ENCODE data around the gene SPAG9.
"Not testable (repeated sequence)": the region's sequence is repeated elsewhere in the genome, so short reads cannot be mapped to it uniquely, and the experiment has no call there.

Gene SPAG9

GRCh38 chr17:51133365-51133764, 12.7 kb upstream of the SPAG9 start:
- DNase-seq = no peak

- DNase-seq = no peak
Measured at GRCh38 chr17:51132964-51133319, 12.3 kb upstream of the SPAG9 start.

GRCh38 chr17:51128076-51128475, 7.4 kb upstream of the SPAG9 start:
- no peak for DNase-seq

DNA sequence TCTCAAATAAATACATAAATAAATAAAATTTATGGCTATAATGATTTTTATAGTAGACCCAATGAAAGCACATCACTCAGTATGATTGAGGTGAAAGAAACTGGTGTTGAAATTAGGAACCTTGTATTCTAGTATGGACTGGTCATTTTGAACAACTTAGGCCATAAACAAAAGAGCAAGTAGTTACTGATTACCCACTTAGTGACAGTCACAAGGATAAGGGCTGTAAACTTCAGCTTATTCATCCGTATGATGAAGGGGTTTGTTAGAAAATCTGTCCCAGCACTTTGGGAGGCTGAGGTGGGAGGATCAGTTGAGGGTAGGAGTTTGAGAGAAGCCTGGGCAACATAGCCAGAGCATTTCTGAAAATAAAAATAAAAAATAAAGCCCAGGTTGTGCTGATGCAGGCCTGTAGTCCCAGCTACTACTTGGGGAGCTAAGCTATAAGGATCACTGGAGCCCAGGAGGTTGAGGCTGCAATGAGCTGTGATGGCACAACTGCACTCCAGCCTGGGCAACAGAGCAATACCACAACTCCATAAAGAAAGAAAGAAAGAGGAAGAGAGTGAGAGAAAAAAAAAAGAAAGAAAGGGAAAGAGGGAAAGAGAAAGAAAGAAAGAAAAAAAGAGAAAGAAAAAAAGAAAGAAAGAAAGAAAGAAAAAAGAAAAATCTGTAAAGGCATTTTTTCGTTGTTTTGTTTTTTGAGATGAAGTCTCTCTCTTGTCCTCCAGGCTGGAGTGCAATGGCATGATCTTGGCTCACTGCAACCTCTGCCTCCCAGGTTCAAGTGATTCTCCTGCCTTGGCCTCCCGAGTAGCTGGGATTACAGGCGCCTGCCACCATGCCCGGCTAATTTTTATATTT, 4.2 kb upstream of the SPAG9 start:
- no peak for DNase-seq

DNA sequence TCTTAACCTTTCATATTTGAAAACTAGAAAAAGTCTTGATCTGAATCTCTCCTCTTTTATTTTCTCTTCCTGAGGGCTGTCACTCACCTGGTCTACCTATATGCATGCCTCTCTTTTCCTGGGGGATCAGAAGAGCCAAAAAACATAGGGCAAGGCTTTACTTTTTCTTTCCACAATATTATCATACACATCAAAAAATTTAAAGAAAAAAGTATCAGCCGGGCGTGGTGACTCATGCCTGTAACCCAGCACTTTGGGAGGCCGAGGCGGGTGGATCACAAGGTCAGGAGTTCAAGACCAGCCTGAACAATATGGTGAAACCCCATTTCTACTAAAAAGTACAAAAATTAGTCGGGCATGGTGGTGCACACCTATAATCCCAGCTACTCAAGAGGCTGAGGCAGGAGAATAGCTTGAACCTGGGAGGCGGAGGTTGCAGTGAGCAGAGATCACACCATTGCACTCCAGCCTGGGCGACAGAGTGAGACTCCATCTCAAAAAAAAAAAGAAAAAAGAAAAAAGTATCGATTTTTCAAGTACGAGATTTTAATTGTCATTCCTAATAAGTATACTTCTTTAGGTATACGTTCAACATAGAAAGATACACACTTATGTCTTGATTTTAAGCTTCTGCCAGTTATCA, 1.9 kb upstream of the SPAG9 start:
- not testable (repeated sequence) for DNase-seq

- DNase-seq = peak in 53 of 58 donors; percentile 3 to 79 (median 47)
Measured at GRCh38 chr17:51121620-51122472, 1.2 kb upstream of the SPAG9 start.

DNA sequence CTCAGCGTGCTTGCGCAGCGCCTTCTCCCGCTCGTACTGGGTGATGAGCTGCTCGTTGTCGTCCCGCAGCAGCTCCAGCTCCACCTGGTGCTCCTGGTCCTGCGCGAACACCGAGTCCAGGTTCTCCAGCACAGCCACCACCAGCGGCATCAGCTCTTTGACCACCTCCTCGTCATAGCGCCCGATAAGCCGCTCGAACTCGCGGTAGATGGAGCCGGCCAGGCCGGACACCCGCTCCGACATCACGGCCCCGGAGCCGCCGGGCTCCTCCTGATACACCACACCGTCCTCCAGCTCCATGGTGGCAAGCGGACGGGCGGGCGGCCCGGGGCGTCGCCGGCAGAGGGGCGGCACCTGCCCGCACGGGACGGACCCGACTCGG, 320 bp downstream of the SPAG9 start:
- peak in 21 of 58 donors; percentile 25 to 76 (median 57) for DNase-seq

GRCh38 chr17:51119415-51120356, 982 bp downstream of the SPAG9 start:
- DNase-seq = peak in 31 of 58 donors; percentile 5 to 49 (median 30)

DNA sequence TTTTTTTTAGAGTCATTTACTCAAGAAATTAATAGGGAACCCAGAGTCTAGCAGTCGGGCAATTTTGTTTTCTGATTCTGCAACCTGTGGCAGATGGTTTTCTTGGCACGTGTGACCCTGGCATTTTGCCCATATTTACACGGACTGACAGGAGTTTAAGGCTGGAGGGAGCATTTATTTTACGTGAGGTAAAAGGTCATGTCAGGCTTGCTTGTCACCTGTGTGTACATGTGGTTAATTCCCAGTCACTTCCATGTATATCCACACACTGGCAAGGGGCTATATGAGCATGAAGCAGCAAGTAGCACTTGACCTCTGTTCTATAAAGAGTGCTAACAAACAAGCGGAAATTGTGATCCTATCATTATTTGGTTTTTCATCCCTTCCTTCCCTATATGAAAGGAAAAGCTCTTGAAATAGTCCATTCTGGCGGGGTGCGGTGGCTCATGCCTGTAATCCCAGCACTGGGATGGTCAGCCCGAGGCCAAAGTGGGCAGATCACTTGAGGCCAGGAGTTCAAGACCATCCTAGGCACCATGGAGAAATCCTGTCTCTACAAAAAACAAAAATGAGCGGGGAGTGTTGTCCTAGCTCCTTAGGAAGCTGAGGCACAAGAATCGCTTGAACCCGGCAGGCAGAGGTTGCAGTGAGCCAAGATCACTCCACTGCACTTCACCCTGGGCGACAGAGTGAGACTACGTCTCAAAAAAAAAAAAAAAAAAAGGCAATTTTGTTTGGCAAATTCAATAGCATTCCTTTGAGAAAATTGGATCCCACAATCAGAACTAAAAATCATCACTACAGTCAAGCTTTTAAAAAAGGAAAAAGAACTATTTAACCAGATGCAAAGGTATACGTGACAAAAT, 2.1 kb downstream of the SPAG9 start:
- peak in 1 of 58 donors; percentile 0 for DNase-seq

- DNase-seq = no peak
Measured at GRCh38 chr17:51115179-51115578, 5.5 kb downstream of the SPAG9 start.

DNA sequence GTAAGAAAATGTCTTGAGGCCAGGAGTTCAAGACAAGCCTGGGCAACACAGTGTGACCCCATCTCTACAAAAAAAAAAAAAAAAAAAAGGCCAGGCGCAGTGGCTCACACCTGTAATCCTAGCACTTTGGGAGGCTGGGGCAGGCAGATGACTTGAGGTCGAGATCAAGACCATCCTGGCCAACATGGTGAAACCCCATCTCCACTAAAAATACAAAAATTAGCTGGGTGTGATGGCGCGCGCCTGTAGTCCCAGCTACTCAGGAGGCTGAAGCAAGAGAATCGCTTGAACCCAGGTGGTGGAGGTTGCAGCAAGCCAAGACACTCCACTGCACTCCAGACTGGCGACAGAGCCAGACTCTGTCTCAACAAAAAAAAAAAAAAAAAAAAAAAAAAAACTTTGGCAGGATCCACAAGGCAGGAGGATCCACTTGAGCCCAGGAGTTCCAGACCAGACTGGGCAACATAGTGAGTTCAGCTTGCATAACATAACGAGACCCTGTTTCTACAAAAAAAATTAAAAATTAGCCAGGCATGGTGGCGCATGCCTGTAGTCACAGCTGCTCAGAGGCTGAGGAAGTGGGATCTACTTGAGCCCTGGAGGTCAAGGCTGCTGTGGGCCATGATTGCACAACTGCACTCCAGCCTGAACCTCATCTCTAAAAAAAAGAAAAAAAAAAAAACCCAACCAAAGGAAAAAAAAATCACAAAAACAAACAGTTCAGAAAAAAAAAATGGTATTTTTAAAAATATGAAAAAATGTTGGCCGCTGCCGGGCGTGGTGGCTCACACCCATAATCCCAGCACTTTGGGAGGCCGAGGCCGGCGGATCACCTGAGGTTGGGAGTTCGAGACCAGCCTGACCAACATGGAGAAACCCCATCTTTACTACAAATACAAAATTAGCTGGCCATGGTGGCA, 8.1 kb downstream of the SPAG9 start:
- DNase-seq = not testable (repeated sequence)

DNA sequence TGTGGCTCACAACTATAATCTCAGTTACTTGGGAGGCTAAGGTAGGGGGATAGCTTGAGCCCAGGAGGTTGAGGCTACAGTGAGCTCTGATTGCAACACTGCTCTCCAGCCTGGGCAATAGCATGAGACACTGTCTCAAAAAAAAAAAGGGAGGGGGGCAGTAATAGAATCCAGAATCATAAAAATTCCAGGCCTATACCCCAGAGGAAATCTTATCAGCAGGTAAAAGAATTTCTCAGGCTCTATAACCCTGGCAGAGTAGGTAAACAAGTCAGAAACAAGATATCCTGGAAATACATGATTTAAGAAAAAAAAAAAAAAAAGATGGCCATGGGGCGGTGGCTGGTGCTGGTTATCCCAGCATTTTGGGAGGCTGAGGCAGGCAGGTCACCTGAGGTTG, 12.9 kb downstream of the SPAG9 start:
- DNase-seq = no peak

DNA sequence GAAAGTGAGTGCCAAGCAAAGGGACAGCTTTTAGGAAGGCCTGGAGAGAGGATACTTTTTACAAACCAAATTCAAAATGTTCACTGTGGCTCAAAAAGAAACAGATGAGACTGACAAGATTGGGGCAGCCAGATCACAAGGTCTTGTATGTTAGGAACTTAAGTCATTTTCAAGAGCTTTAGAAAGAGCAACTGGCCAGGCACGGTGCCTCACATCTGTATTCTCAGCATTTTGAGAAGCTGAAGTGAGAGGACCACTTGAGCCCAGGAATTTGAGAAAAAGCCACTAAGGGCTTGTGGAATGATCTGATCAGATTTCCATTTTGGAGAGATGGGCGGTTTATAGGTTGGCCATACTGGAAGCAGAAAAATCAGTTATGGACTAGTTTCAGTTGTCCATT, 17.2 kb downstream of the SPAG9 start:
- DNase-seq = no peak

- DNase-seq = no peak
Measured at GRCh38 chr17:51103050-51103449, 17.6 kb downstream of the SPAG9 start.

GRCh38 chr17:51097708-51098446, 22.8 kb downstream of the SPAG9 start:
- no peak for DNase-seq

DNA sequence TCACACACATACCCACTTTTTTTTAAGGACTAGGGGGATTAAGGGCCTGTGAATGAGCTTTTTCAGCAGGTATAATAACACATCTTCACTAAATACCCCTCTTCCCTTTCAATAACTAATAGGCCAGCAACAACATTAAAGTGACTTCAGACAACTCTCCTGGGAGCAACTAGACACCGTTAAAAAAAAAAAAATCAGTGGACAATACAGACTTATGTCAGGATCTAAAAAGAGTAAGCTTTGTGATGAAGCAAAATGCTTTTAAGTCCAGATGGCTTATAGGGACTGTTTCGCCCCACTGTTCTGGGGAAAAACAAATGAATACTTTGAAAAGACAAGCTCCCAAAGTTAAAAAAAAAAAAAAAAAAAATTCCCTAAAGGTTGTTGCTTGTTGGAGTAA, 29.0 kb downstream of the SPAG9 start:
- DNase-seq = no peak

- DNase-seq = not testable (repeated sequence)
Measured at GRCh38 chr17:51088868-51089267, 31.8 kb downstream of the SPAG9 start.

DNA sequence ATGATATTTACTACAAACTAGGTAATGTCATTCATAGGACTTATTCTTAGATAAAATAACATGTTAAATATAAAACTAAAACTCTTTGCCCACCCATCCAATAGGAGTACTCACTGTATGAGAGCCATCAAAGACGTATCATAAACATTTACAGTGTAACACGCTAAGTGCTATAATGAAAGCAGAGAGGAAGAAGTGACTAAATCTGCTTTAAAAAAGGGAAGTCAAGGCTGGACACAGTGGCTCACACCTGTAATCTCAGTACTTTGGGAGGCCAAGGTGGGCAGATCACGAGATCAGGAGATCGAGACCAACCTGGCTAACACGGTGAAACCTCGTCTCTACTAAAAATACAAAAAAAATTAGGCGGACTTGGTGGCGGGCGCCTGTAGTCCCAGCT, 32.4 kb downstream of the SPAG9 start:
- DNase-seq = no peak

Data from anterior cingulate cortex (tissue), 58 donors.